ENCODE data around the gene EPB41L4B.
"Not testable (repeated sequence)": the region's sequence is repeated elsewhere in the genome, so short reads cannot be mapped to it uniquely, and the experiment has no call there.

DNA sequence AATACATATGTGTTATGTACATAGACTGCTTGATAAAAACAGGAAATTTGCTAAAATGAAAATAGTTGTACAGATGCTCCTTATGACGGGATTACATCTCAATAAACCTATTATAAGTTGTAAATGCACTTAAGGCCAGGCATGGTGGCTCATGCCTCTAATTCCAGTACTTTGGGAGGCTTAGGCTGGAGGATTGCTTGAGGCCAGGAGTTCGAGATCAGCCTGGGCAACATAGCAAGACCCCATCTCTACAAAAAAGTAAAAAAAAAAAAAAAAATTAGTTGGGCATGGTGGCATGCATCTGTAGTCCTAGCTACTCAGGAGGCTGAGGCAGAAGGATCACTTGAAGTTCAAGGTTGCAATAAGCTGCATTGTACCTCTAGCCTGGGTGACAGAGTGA is 37.2 kb downstream of the EPB41L4B start:
- TF ChIP-seq, protein P1, sequence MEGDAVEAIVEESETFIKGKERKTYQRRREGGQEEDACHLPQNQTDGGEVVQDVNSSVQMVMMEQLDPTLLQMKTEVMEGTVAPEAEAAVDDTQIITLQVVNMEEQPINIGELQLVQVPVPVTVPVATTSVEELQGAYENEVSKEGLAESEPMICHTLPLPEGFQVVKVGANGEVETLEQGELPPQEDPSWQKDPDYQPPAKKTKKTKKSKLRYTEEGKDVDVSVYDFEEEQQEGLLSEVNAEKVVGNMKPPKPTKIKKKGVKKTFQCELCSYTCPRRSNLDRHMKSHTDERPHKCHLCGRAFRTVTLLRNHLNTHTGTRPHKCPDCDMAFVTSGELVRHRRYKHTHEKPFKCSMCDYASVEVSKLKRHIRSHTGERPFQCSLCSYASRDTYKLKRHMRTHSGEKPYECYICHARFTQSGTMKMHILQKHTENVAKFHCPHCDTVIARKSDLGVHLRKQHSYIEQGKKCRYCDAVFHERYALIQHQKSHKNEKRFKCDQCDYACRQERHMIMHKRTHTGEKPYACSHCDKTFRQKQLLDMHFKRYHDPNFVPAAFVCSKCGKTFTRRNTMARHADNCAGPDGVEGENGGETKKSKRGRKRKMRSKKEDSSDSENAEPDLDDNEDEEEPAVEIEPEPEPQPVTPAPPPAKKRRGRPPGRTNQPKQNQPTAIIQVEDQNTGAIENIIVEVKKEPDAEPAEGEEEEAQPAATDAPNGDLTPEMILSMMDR (IDR thresholded peaks at IDR 0.05; ENCODE audit: low read depth, low read length): not testable (repeated sequence)
- not testable (repeated sequence) for TF ChIP-seq EZH2phosphoT487 (IDR thresholded peaks at IDR 0.05; ENCODE audit: low read depth)
